ENCODE measurements around the gene ACTL6A. TPM values are rescaled to one million over a fixed set of nuclear protein-coding genes. Genes with fewer than 3 reads are reported as not detected.

ACTL6A gene
- polyA plus RNA-seq, 1 donor from 2014 or later, result 137 TPM

- H3K9me3 ChIP-seq (ENCODE audit: low read length), result no peaks in the 10 kb centered on the region
- H3F3A ChIP-seq (ENCODE audit: insufficient read depth, low read length, poor library complexity, severe bottlenecking), result no peaks in the 10 kb centered on the region
- no peak for TF ChIP-seq POLR2AphosphoS5 (IDR thresholded peaks at IDR 0.05)
- TF ChIP-seq MXI1 (conservative IDR thresholded peaks at IDR 0.05; ENCODE audit: poor library complexity, severe bottlenecking), result no peak
- no peak for TF ChIP-seq EZH2 (IDR thresholded peaks at IDR 0.05; ENCODE audit: borderline replicate concordance, insufficient read depth, low read length, poor library complexity, severe bottlenecking)
- TF ChIP-seq, protein P1, sequence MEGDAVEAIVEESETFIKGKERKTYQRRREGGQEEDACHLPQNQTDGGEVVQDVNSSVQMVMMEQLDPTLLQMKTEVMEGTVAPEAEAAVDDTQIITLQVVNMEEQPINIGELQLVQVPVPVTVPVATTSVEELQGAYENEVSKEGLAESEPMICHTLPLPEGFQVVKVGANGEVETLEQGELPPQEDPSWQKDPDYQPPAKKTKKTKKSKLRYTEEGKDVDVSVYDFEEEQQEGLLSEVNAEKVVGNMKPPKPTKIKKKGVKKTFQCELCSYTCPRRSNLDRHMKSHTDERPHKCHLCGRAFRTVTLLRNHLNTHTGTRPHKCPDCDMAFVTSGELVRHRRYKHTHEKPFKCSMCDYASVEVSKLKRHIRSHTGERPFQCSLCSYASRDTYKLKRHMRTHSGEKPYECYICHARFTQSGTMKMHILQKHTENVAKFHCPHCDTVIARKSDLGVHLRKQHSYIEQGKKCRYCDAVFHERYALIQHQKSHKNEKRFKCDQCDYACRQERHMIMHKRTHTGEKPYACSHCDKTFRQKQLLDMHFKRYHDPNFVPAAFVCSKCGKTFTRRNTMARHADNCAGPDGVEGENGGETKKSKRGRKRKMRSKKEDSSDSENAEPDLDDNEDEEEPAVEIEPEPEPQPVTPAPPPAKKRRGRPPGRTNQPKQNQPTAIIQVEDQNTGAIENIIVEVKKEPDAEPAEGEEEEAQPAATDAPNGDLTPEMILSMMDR (IDR thresholded peaks at IDR 0.05; ENCODE audit: poor library complexity, severe bottlenecking), result no peak
- no peak for TF ChIP-seq SMC3 (conservative IDR thresholded peaks at IDR 0.05; ENCODE audit: poor library complexity)
- no peak overlapping the region for H2AFZ ChIP-seq (ENCODE audit: low read depth, low read length)
- no peak overlapping the region for H3K4me2 ChIP-seq (ENCODE audit: low read length)
- no peak overlapping the region for H3K4me3 ChIP-seq (ENCODE audit: low read length)
- no peaks in the 10 kb centered on the region for H3K9me2 ChIP-seq (ENCODE audit: insufficient read depth, low read length)
- no peaks in the 10 kb centered on the region for H3K79me2 ChIP-seq (replicated peaks; ENCODE audit: insufficient read depth, low read length)
- no peak overlapping the region for H3K27ac ChIP-seq (ENCODE audit: low read length)
- no peaks in the 10 kb centered on the region for H3K36me3 ChIP-seq (ENCODE audit: insufficient read depth, low read length)
- H4K20me1 ChIP-seq (ENCODE audit: insufficient read depth), result no peaks in the 10 kb centered on the region
- H3K9ac ChIP-seq (ENCODE audit: low read length), result no peak overlapping the region
- H3K27me3 ChIP-seq (ENCODE audit: insufficient read depth, low read depth, low read length), result no peaks in the 10 kb centered on the region
These were observed 26.5 kb upstream of the ACTL6A start for GRCh38 chr3:179536256-179536655.

DNA sequence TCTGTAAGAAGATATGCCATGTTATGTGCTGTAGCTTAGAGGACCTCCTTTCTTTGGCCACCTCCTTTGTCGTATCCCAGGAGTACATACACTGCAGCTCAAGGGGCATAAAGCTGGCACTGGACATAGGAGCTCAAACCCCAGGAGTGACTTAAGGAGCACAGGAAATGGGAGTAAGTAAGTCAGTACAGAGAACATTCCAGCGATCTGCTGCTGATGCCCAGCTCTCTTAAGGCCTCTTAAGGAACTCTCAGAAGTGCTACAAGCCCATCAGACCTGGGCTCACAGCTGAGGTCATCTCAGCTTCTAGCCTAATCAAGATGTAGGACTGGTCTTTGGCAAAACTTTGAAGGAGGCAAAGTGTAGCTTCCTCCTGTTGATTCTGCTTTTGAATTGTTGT lies 21.6 kb upstream of the ACTL6A start:
- Histone ChIP-seq H3K9me3 (ENCODE audit: low read length) (no peaks in the 10 kb centered on the region), H4K20me1 (ENCODE audit: insufficient read depth) (no peaks in the 10 kb centered on the region), H3K9ac (ENCODE audit: low read length) (no peak overlapping the region), H3K4me3 (ENCODE audit: low read length) (no peak overlapping the region), H3F3A (ENCODE audit: insufficient read depth, low read length, poor library complexity, severe bottlenecking) (no peaks in the 10 kb centered on the region), H3K27me3 (ENCODE audit: insufficient read depth, low read depth, low read length) (no peaks in the 10 kb centered on the region), H3K4me2 (ENCODE audit: low read length) (no peak overlapping the region), H3K9me2 (ENCODE audit: insufficient read depth, low read length) (no peaks in the 10 kb centered on the region), H3K27ac (ENCODE audit: low read length) (no peak overlapping the region), H2AFZ (ENCODE audit: low read depth, low read length) (no peak overlapping the region), H3K36me3 (ENCODE audit: insufficient read depth, low read length) (no peaks in the 10 kb centered on the region), H3K79me2 (replicated peaks; ENCODE audit: insufficient read depth, low read length) (no peaks in the 10 kb centered on the region)
- no peak for TF ChIP-seq EZH2 (IDR thresholded peaks at IDR 0.05; ENCODE audit: borderline replicate concordance, insufficient read depth, low read length, poor library complexity, severe bottlenecking)
- TF ChIP-seq TAF1 (IDR thresholded peaks at IDR 0.05; ENCODE audit: low read depth), result no peak
- TF ChIP-seq, protein P2, sequence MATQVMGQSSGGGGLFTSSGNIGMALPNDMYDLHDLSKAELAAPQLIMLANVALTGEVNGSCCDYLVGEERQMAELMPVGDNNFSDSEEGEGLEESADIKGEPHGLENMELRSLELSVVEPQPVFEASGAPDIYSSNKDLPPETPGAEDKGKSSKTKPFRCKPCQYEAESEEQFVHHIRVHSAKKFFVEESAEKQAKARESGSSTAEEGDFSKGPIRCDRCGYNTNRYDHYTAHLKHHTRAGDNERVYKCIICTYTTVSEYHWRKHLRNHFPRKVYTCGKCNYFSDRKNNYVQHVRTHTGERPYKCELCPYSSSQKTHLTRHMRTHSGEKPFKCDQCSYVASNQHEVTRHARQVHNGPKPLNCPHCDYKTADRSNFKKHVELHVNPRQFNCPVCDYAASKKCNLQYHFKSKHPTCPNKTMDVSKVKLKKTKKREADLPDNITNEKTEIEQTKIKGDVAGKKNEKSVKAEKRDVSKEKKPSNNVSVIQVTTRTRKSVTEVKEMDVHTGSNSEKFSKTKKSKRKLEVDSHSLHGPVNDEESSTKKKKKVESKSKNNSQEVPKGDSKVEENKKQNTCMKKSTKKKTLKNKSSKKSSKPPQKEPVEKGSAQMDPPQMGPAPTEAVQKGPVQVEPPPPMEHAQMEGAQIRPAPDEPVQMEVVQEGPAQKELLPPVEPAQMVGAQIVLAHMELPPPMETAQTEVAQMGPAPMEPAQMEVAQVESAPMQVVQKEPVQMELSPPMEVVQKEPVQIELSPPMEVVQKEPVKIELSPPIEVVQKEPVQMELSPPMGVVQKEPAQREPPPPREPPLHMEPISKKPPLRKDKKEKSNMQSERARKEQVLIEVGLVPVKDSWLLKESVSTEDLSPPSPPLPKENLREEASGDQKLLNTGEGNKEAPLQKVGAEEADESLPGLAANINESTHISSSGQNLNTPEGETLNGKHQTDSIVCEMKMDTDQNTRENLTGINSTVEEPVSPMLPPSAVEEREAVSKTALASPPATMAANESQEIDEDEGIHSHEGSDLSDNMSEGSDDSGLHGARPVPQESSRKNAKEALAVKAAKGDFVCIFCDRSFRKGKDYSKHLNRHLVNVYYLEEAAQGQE (IDR thresholded peaks at IDR 0.05; ENCODE audit: borderline replicate concordance), result no peak
- no peak for TF ChIP-seq POLR2AphosphoS5 (IDR thresholded peaks at IDR 0.05)
- TF ChIP-seq RAD21 (conservative IDR thresholded peaks at IDR 0.05), result no peak
- no peak for TF ChIP-seq EP300 (conservative IDR thresholded peaks at IDR 0.05; ENCODE audit: poor library complexity, severe bottlenecking)
- TF ChIP-seq MXI1 (conservative IDR thresholded peaks at IDR 0.05; ENCODE audit: poor library complexity, severe bottlenecking), result no peak
- no peak for TF ChIP-seq SMC3 (conservative IDR thresholded peaks at IDR 0.05; ENCODE audit: poor library complexity)

All from neural cell (in vitro differentiated cells).